Stimulated activated naive CD8-positive, alpha-beta T cell treated with anti-CD3 and anti-CD28 coated beads, Interleukin-15, Interleukin-2, amounts not matched to agents 100 U/mL and 50 U/mL, for 24 hours (primary cell): Measurements from ENCODE around the gene ATP1B3.
"Not testable (repeated sequence)": the region's sequence is repeated elsewhere in the genome, so short reads cannot be mapped to it uniquely, and the experiment has no call there.

ENCODE experiments used
- ATAC-seq: fragments of 150-1000 bp; cut with Tn5 transposase; one replicate; pipeline ENCODE4 v1.10.0; 2021
- DNase-seq: peaks from one replicate; pipeline ENCODE4 v3.0.0; 2021

The ATP1B3 gene

GRCh38 chr3:141860766-141861513 is 15.5 kb upstream of the ATP1B3 start:
- no peak for DNase-seq
- ATAC-seq = no peak

DNA sequence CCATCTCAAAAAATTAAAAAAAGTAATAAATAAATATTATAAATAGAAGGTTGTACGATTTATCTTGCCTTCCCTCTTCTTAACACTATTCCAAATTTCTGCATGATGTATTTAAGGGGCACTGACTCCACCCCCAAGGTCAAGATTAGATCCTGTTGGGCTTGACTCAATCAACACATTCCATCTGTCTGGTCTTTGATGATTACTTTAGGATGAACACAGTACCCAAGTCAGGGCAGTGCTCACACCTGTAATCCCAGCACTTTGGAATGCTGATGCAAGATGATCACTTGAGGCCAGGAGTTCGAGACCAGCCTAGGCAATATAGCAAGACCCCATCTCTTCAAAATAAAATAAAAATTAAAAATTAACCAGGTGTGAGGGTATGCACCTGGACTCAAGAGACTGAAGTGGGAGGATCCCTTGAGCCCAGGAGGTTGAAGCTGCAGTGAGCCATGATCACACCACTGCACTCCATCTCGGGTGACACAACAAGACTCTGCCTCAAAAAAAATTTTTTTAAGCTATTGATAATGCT is 14.1 kb upstream of the ATP1B3 start:
- ATAC-seq (no peak), DNase-seq (no peak)

DNA sequence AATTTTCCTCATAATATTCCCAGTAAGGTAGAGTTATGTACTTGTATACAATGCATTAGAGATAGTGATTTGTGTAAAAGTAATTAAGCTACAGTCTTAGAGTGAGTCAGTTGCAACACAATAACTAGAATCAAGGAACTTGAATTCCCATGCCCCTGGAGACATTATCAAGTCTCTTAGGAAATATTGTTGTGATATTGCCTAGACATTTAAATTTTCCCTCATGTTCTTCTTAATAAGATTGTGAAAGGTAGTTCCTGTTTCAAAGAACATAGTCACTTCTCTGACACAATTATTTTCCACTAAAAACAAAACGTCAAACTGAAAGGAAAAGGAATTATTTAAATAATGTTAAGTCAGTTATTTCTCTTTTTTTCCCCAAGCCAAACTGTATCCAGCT is 13.0 kb upstream of the ATP1B3 start:
- DNase-seq = no peak
- ATAC-seq = no peak

DNA sequence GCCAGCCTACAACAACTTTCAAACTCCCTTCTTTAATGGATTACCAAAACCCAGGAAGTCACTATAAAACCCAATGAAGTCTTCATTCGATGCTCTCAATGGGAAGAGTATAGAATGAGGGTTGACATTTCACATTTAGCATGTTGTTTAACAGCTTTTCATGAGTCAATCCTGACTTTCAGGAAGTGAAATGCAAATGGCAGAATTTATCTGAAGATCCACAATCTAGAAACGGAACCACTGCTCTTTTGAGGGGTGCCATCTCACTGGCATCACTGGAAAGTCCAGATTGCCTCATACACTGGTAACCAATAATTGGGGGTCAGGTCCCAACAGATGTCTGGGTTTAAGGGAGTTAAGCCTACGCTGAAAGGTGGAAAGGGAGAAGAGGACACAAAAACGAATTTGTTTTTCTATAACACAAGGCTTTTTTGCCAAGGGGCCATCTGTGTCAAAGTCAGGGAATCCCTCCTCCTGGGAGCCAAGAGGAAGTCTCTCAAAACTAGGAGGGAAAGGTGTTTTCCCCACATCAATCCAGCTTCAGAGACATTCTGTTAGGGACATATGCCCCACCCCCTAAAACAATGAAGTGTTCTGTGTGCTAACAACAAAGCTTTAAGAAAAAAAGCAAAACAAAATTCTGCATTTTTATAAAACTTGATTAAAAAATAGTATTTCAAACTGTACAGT is 12.0 kb upstream of the ATP1B3 start:
- DNase-seq (no peak), ATAC-seq (no peak)

GRCh38 chr3:141865101-141865500 is 11.3 kb upstream of the ATP1B3 start:
- no peak for DNase-seq
- no peak for ATAC-seq

- ATAC-seq (no peak), DNase-seq (no peak)
Observed at GRCh38 chr3:141870091-141870687, 6.3 kb upstream of the ATP1B3 start.

GRCh38 chr3:141875374-141875892 is 1.0 kb upstream of the ATP1B3 start:
- DNase-seq (peak; percentile 87), ATAC-seq (peak; percentile 76)

DNA sequence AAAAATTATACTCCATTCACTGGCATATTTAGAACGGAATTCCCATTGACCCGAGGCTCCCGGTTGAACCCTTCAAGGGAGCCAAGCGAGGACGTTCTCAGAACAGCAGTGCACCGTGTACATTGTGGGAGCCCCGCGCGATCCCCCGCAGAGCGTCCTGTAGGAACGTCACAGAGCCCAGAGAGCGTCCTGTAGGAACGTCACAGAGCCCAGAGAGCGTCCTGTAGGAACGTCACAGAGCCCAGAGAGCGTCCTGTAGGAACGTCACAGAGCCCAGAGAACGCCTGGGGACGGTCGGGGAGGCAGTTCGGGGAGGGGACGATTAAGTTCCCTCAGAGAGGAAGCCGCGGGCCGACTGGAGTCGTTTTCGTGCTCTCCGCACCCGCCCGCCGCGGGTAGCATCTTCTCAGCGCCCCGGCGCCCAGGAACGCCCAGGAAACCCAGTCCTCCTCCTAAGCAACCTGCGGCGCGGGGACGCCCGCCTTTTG is 506 bp upstream of the ATP1B3 start:
- ATAC-seq = peak; percentile 77
- DNase-seq = peak; percentile 72

DNA sequence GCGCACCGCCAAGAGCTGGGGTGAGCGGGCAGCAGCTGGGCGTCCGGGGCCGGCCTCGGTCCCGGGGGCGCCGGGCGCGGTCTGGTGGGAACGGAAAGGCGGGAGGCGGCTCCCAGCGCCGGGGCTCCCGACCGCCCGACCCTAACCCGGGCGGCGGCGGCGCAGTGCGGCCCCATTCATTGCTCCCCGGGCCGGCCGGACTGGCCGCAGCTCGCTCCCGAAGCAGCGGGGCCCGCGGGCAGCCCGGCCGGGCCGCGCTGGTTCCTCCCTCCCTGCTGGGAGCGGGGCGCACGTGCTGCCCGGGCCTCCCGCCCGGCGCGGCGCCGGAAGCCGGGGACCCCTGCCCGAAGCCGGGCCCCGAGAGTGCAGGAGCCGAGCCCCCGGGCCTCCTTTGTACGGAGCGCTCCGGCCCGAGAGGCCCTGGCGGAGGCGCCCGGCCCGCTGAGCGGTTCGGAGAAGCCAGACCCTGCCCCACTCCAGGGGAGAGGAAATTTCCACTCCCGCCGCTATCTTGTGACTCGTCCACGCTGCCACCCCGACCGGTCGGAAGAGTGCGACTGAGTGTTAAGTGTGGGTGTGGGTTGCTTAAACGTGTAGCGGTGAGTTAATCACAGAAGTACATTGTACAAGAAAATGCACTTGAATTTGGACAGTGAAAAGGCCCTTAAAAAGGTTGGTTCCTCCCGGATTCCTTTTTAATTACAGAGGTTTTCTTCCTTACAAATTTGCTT is 613 bp downstream of the ATP1B3 start:
- peak; percentile 25 for ATAC-seq
- peak; percentile 71 for DNase-seq

- no peak for DNase-seq
- no peak for ATAC-seq
Observed at GRCh38 chr3:141877911-141878310, 1.5 kb downstream of the ATP1B3 start.

DNA sequence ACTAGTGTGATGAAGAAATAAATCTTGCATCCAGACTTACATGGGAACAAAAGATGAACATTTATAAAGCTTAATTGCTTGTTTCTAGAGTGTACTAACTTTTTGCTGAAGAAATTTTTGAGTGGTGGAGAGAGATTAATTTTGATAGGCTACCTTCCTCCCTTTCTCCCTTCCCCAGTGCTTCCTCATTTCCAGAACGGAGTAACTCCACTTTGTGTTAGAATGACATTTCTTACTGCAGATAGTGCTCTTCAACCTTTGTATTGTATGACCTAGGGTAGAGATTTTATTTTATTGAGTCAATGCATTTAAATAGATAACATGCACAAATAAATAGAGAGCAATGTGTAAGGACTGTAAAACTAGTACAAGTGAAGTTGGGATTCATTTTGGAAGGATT is 1.9 kb downstream of the ATP1B3 start:
- ATAC-seq (no peak), DNase-seq (no peak)

GRCh38 chr3:141878817-141879216 is 2.4 kb downstream of the ATP1B3 start:
- ATAC-seq (no peak), DNase-seq (no peak)

GRCh38 chr3:141881702-141882101 is 5.3 kb downstream of the ATP1B3 start:
- DNase-seq = no peak
- ATAC-seq = no peak

GRCh38 chr3:141887051-141887450 is 10.6 kb downstream of the ATP1B3 start:
- DNase-seq (no peak), ATAC-seq (no peak)

DNA sequence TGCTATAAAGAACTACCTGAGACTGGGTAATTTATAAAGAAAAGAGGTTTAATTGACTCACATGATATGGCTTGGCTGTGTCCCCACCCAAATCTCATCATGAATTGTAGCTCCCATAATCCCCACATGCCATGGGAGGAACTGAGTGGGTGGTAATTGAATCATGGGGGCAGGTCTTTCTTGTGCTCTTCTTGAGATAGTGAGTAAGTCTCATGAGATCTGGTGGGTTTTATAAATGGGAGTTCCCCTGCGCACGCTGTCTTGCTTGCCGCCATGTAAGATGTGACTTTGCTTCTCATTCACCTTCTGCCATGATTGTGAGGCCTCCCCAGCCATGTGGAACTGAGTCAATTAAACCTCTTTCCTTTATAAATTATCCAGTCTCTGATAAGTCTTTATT is 12.1 kb downstream of the ATP1B3 start:
- not testable (repeated sequence) for ATAC-seq, DNase-seq

GRCh38 chr3:141894524-141895176 is 18.2 kb downstream of the ATP1B3 start:
- ATAC-seq (no peak), DNase-seq (no peak)

DNA sequence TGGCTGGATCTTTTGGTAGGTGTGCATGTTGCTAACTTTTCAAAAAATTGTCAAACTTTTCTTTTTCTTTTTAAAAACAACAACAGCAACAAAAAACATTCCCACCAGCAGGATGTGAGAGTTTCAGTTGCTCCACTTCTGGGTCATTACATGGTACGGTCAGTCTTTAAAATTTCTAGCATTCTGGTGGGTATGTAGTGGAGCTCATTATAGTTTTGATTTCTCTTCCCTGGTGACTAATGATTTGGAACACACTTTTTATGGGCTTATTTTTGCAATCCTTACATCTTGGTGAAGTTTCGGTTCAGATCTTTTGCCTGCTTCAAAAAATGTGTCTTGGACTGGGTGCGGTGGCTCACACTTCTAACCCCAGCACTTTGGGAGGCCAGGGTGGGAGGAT is 19.3 kb downstream of the ATP1B3 start:
- ATAC-seq = no peak
- no peak for DNase-seq

GRCh38 chr3:141898908-141899307 is 22.5 kb downstream of the ATP1B3 start:
- no peak for DNase-seq
- no peak for ATAC-seq

DNA sequence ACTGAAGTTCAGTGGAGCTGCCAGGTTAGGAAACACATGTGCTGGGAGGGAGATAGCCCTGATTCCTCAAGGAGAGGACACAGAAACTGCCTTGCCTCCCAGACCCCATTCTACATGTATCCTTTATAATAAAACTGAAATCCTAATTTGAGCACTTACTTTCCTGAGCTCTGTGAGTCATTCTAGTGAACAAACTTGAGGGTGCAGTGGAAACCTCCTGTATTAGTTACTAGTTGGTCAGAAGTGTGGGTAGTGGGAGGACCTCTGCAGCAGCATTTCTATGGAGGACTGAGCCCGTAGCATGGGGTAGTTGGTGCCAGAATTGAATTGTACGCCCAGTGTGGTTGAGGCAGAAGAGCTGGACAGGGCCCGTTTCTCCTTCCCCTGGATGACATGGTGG is 23.9 kb downstream of the ATP1B3 start:
- DNase-seq (no peak), ATAC-seq (peak; percentile 67)

DNA sequence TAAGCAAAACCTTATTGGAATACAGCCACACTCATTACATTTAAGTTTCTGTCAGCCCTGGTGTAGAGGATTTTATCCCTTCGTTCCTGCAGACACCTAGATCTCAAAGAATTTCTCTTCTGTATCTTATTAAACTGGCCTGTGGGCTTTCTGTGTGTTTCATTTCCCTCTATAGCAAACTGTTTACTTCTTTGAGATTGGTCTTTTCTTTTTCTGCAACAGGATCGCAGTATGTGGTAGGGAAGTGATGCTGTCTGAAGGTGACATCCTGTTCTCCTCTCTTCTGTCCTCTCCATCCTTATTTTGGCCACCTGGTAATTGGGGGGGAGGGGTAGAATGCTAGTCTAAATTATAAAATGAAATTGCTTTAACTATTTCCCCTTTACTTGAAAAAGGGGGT is 25.5 kb downstream of the ATP1B3 start:
- no peak for DNase-seq
- no peak for ATAC-seq

DNA sequence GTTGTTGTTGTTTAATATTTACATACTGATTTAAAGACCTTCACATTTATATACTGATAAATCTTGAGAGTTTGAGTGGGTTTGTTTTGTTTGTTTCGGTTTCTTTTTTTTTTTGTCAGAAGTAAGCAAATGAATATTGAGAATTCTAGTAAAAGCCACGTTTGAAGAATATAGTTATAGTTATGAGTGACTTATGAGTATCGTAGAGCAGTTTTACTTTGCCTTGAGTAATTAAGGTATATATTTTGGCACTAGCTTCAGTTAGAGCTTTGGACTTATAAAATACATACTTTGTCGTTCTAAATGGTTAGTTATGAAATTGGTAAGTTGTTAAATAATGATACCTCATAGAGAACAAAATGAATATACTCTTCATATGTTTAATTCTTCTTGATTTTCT is 27.8 kb downstream of the ATP1B3 start:
- ATAC-seq (no peak), DNase-seq (no peak)

- DNase-seq (no peak), ATAC-seq (peak; percentile 87)
Observed at GRCh38 chr3:141905129-141905528, 28.7 kb downstream of the ATP1B3 start.
